Heart left ventricle (tissue), 13 donors: Measurements from ENCODE around the gene LPO.
A peak's percentile ranks its signal among the peaks of the same experiment; 100 is the strongest.

ENCODE experiments used
- POLR2A ChIP-seq, 2 donors: fragments of 450-650 bp; IDR thresholded peaks; one replicate each; pipeline ENCODE4 v1.6.1; 2017; ENCODE audit warnings: antibody characterized with exemption in 2 of 2, mild to moderate bottlenecking in 2 of 2, moderate library complexity in 2 of 2
- TF ChIP-seq, protein P1 (sequence below), 12 donors: fragments of 200-600 bp; sonication (generic) in 4 of 12; IDR thresholded peaks; one replicate each; pipeline versions ENCODE4 v1.5.0 to v1.8.0; 2018 to 2022; ENCODE audit warnings: antibody characterized with exemption in 12 of 12, mild to moderate bottlenecking in 5 of 12
- donor health status: ischemic (EF 13 %, LVEDD 7.1; RV severe dilation, severe dysfunction).
- donor health status: DM: no; HTN: yes; CAD: no.
- donor health status: DM: no; HTN: no; CAD: no.
- donor health status: ischemic (EF 25% LVEDD 6.9; RV normal size, moderate dysfunction).
- donor health status: ischemic (EF 25% LVEDD 5.7; RV mildly dilated, moderate dysfunction).
- donor health status: ischemic (EF 35%, LVEDD 5.7; RV mildly dilated, moderate dysfunction).
- donor health status: nonischemic (EF 11% LVEDD 7.7; RV severe dilation, severe dysfunction).
- donor health status: DM: yes; HTN: yes; CAD: no.
- donor health status: PGD.
- donor health status: ischemic (EF 29% LVEDD 5.4; RV normal size, mild dysfunction).
- donor health status: nonischemic (EF 23%, LVEDD 6.1; RV moderate dilation, normal function).

DNA sequence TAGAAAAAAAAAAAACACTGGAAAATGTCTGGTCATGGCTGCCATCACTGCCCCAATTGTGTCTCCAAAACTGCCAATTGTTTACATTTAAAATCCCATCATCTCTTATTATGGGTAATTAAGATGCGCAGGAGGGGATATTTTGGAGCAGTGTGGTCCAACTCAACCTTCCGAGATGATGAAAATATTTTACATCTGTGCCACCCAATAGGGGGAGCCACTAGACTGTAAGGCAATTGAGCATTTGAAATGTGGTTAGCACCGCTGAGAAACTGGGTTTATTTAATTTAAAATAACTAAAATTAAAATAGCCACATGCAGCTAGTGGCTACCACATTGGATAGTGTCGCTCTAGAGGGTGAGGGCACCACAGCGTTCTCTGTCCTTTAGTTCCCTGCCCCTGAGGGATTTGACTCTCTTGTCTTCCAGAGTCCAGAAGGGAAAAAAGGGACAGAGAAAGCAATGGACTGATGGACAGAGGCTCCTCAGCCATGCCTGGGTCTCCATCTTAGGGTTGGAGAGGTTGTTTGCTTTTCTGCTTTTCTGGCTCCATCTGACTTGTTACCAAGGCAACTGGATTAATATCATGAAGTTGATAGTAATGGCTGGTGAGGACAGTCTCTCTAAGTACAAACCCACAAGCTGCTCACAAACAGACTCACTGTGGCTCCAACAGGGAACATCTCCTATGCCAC lies 38.9 kb downstream of the LPO start:
- TF ChIP-seq, protein P1, sequence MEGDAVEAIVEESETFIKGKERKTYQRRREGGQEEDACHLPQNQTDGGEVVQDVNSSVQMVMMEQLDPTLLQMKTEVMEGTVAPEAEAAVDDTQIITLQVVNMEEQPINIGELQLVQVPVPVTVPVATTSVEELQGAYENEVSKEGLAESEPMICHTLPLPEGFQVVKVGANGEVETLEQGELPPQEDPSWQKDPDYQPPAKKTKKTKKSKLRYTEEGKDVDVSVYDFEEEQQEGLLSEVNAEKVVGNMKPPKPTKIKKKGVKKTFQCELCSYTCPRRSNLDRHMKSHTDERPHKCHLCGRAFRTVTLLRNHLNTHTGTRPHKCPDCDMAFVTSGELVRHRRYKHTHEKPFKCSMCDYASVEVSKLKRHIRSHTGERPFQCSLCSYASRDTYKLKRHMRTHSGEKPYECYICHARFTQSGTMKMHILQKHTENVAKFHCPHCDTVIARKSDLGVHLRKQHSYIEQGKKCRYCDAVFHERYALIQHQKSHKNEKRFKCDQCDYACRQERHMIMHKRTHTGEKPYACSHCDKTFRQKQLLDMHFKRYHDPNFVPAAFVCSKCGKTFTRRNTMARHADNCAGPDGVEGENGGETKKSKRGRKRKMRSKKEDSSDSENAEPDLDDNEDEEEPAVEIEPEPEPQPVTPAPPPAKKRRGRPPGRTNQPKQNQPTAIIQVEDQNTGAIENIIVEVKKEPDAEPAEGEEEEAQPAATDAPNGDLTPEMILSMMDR (IDR thresholded peaks at IDR 0.05): peak in 8 of 12 donors; percentile 15 to 49 (median 28)
- no peak for TF ChIP-seq POLR2A (IDR thresholded peaks at IDR 0.05)
